HCT116 (cell line): ENCODE measurements around the gene FIBP. TPM values are rescaled to one million over a fixed set of nuclear protein-coding genes. Genes with fewer than 3 reads are reported as not detected.

Experiments
- ATAC-seq: fragments of 200-7000 bp; cut with Tn5 transposase; 2 replicates; pipeline ENCODE4 v1.9.1; 2020; ENCODE audit warnings: mild to moderate bottlenecking, moderate library complexity
- BruUV-seq: library from RNA; stranded (reverse); fragments of 400-500 nt; replicated peaks from 2 replicates; lab custom pipeline; 2021; lab: Mats Ljungman, UMichigan
- CTCF ChIA-PET: fragments of 300-600 bp; sonication (Branson Sonifier 250); formaldehyde crosslinking; loops from one replicate; lab custom pipeline; 2021; ENCODE audit warnings: antibody characterized with exemption; lab: Charles Lee
- POLR2A ChIA-PET: fragments of 300-600, 350-600 bp; sonication (Branson Sonifier 250); formaldehyde crosslinking; loops from one replicate; lab custom pipeline; 2021; ENCODE audit warnings: antibody characterized with exemption; lab: Charles Lee
- RAD21 ChIA-PET, 2 experiments: fragments of 300-600 bp; sonication (Branson Sonifier 250); formaldehyde crosslinking; loops; one replicate each; lab custom pipeline; 2023; ENCODE audit warnings: low total read pairs in 2 of 2; ENCODE audit not compliant: uncharacterized antibody in 2 of 2, unreplicated experiment in 2 of 2, low non-redundant PET in 1 of 2; lab: Charles Lee
- DNase-seq: peaks from one replicate; pipeline ENCODE4 v3.0.0-alpha.2; 2010; ENCODE audit warnings: low read depth, low spot score
- H2AFZ ChIP-seq: fragments of 200-600 bp; shearing (Covaris generic), sonication (generic); 2 replicates; pipeline ENCODE4 v1.6.1; 2017; ENCODE audit warnings: low read depth, mixed run types, mixed read lengths, antibody characterized with exemption, low read length; ENCODE audit not compliant: poor library complexity, severe bottlenecking
- H3K27ac ChIP-seq: 2 replicates; pipeline ENCODE4 v1.5.1; 2012; ENCODE audit warnings: low read depth, low read length
- H3K27me3 ChIP-seq: fragments of 200-600 bp; sonication (generic); 2 replicates; pipeline ENCODE4 v1.6.1; 2016; ENCODE audit warnings: mixed run types, low read length, mixed read lengths; ENCODE audit not compliant: insufficient read depth
- H3K36me3 ChIP-seq, 2 experiments: fragments of 200-500 bp in 1 of 2; fragments of 200-600 bp in 1 of 2; sonication (Bioruptor generic) in 1 of 2; sonication (generic) in 1 of 2; 2 replicates each; pipeline versions ENCODE4 v1.5.1 to v1.6.1; 2014 to 2016; ENCODE audit warnings: low read length in 2 of 2, inconsistent platforms in 1 of 2, mixed read lengths in 1 of 2, mixed run types in 1 of 2; ENCODE audit not compliant: insufficient read depth in 2 of 2, control insufficient read depth in 1 of 2
- H3K4me1 ChIP-seq, 2 experiments: fragments of 200-600 bp in 1 of 2; sonication (generic) in 1 of 2; 2 replicates each; pipeline versions ENCODE4 v1.5.1 to v1.6.1; 2012 to 2017; ENCODE audit warnings: low read length in 2 of 2, inconsistent platforms in 1 of 2, mild to moderate bottlenecking in 1 of 2, mixed read lengths in 1 of 2, mixed run types in 1 of 2, moderate library complexity in 1 of 2; ENCODE audit not compliant: insufficient read depth in 2 of 2, control insufficient read depth in 1 of 2
- H3K4me2 ChIP-seq: fragments of 200-600 bp; sonication (generic); 2 replicates; pipeline ENCODE4 v1.6.1; 2017; ENCODE audit warnings: mixed run types, low read length, mixed read lengths
- H3K4me3 ChIP-seq, 2 experiments: fragments of 200-600 bp in 1 of 2; sonication (generic) in 1 of 2; replicated peaks in 1 of 2; 2 replicates each; pipeline ENCODE4 v1.5.1; 2011 to 2016; ENCODE audit warnings: low read length in 2 of 2, control low read depth in 1 of 2, low read depth in 1 of 2, mild to moderate bottlenecking in 1 of 2, mixed read lengths in 1 of 2, mixed run types in 1 of 2
- H3K79me2 ChIP-seq: fragments of 200-600 bp; sonication (generic); 2 replicates; pipeline ENCODE4 v1.6.1; 2017; ENCODE audit warnings: mild to moderate bottlenecking, mixed run types, low read length, moderate library complexity, mixed read lengths; ENCODE audit not compliant: insufficient read depth
- H3K9ac ChIP-seq: fragments of 200-600 bp; sonication (generic); 2 replicates; pipeline ENCODE4 v1.6.1; 2016; ENCODE audit warnings: low read length, mixed read lengths
- H3K9me2 ChIP-seq: fragments of 200-600 bp; sonication (generic), shearing (Covaris generic); 2 replicates; pipeline ENCODE4 v1.6.1; 2017; ENCODE audit warnings: mixed run types, mild to moderate bottlenecking, moderate library complexity; ENCODE audit not compliant: insufficient read depth
- H3K9me3 ChIP-seq, 2 experiments: fragments of 200-500 bp in 1 of 2; fragments of 200-600 bp in 1 of 2; sonication (Bioruptor generic) in 1 of 2; sonication (generic) in 1 of 2; 2 replicates each; pipeline ENCODE4 v1.6.1; 2014 to 2017; ENCODE audit warnings: low read length in 2 of 2, mixed read lengths in 2 of 2, inconsistent platforms in 1 of 2, low read depth in 1 of 2, mild to moderate bottlenecking in 1 of 2, mixed run types in 1 of 2, moderate library complexity in 1 of 2; ENCODE audit not compliant: control insufficient read depth in 1 of 2, insufficient read depth in 1 of 2
- H4K20me1 ChIP-seq: fragments of 200-600 bp; sonication (generic), shearing (Covaris generic); 2 replicates; pipeline ENCODE4 v1.6.1; 2017; ENCODE audit warnings: mixed run types, mild to moderate bottlenecking, moderate library complexity; ENCODE audit not compliant: insufficient read depth
- CBX3 ChIP-seq: IDR thresholded peaks from 2 replicates; pipeline ENCODE4 v1.6.1; 2012; ENCODE audit warnings: low read depth
- POLR2A ChIP-seq: IDR thresholded peaks from 2 replicates; pipeline ENCODE4 v1.7.0; 2011; ENCODE audit warnings: borderline replicate concordance; ENCODE audit not compliant: insufficient read depth, insufficient read length; ENCODE audit errors: extremely low read depth
- SIN3A ChIP-seq: IDR thresholded peaks from 2 replicates; pipeline ENCODE4 v1.6.1; 2012; ENCODE audit warnings: low read depth
- TCF7L2 ChIP-seq: IDR thresholded peaks from 2 replicates; pipeline ENCODE4 v1.7.0; 2011; ENCODE audit warnings: borderline replicate concordance, inconsistent platforms; ENCODE audit not compliant: insufficient read depth, insufficient read length; ENCODE audit errors: extremely low read depth
- intact Hi-C: fragments of 100-400 bp; cut with micrococcal nuclease; formaldehyde crosslinking; loops from 2 replicates; pipeline ENCODE4 v1.10.0; 2022
- total RNA-seq: library from RNA; stranded (reverse); gene quantifications from one replicate; pipeline ENCODE4 v1.2.1, GENCODE V29; 2021; ENCODE audit not compliant: unreplicated experiment
- TF ChIP-seq, protein P1 (sequence below), 3 experiments: fragments of 200-600 bp in 1 of 3; sonication (generic) in 1 of 3; IDR thresholded peaks in 2 of 3; conservative IDR thresholded peaks in 1 of 3; 2 replicates each; pipeline ENCODE4 v1.5.1; 2012 to 2017; ENCODE audit warnings: low read depth in 2 of 3, low read length in 2 of 3, antibody characterized with exemption in 1 of 3, borderline replicate concordance in 1 of 3, control low read depth in 1 of 3, mild to moderate bottlenecking in 1 of 3, mixed read lengths in 1 of 3, mixed run types in 1 of 3, moderate library complexity in 1 of 3; ENCODE audit not compliant: insufficient read depth in 1 of 3
- TF ChIP-seq, protein P2 (sequence below): IDR thresholded peaks from 2 replicates; pipeline ENCODE4 v1.6.1; 2012

FIBP gene
- total RNA-seq, 1 experiment from 2014 or later: 96.0 TPM

DNA sequence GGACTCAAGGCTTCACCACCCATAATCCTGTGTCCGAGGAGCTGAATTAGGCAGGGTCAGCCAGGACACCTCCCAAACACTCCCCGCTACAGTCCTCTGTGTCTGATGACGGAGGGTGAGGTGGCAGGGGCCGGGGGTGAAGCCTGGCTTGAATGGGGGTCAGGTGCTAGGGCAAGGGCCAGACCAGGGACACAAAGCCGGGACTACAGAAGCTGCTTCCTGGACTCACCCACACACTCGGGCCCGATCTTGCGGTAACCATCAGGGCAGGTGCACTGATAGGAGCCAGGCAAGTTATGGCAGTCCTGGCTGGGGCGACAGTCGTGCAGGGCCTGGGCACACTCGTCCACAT lies 18.0 kb downstream of the FIBP start:
- no peak overlapping the region for H3K4me2 ChIP-seq
- H3K27ac ChIP-seq: no peak overlapping the region
- BruUV-seq: no TSS peak
- CTCF ChIA-PET: interaction anchor here (1.9 to 2.1 kb wide), 2 partner anchors 10 to 11 kb away, joined by 12 to 15 read pairs; partner anchors contain the start of gene MUS81
- no peaks in the 10 kb centered on the region for H3K27me3 ChIP-seq
- H4K20me1 ChIP-seq: no peaks in the 10 kb centered on the region
- H2AFZ ChIP-seq: no peak overlapping the region
- intact Hi-C loops: loop anchor here (5.0 kb wide), 1 partner anchor 158 kb away; the partner anchor contains the start of gene KAT5
- no peak for DNase-seq
- RAD21 ChIA-PET: no interaction called here
- peaks cover under 1 to 2% of the 10 kb centered on the region in 2 experiments; a peak in 3 of 4 replicates for H3K36me3 ChIP-seq
- no peaks in the 10 kb centered on the region for H3K9me3 ChIP-seq
- TF ChIP-seq CBX3: no peak
- no peak for TF ChIP-seq SIN3A
- TF ChIP-seq, protein P1, sequence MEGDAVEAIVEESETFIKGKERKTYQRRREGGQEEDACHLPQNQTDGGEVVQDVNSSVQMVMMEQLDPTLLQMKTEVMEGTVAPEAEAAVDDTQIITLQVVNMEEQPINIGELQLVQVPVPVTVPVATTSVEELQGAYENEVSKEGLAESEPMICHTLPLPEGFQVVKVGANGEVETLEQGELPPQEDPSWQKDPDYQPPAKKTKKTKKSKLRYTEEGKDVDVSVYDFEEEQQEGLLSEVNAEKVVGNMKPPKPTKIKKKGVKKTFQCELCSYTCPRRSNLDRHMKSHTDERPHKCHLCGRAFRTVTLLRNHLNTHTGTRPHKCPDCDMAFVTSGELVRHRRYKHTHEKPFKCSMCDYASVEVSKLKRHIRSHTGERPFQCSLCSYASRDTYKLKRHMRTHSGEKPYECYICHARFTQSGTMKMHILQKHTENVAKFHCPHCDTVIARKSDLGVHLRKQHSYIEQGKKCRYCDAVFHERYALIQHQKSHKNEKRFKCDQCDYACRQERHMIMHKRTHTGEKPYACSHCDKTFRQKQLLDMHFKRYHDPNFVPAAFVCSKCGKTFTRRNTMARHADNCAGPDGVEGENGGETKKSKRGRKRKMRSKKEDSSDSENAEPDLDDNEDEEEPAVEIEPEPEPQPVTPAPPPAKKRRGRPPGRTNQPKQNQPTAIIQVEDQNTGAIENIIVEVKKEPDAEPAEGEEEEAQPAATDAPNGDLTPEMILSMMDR (IDR thresholded peaks at IDR 0.05 in 2 of 3, conservative IDR thresholded peaks at IDR 0.05 in 1 of 3; ENCODE audit: borderline replicate concordance in 1 of 3, insufficient read depth in 1 of 3, low read depth in 2 of 3, low read length in 2 of 3): no peak
- no peak for TF ChIP-seq POLR2A
- no peak for TF ChIP-seq TCF7L2
- TF ChIP-seq, protein P2, sequence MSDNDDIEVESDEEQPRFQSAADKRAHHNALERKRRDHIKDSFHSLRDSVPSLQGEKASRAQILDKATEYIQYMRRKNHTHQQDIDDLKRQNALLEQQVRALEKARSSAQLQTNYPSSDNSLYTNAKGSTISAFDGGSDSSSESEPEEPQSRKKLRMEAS: no peak
- no peaks in the 10 kb centered on the region for H3K9me2 ChIP-seq
- POLR2A ChIA-PET: interaction anchor here (1.5 to 4.8 kb wide), 2 partner anchors 10 to 17 kb away, joined by 4 to 36 read pairs; partner anchors contain the start of genes CFL1 and MUS81
- no peak for ATAC-seq
- H3K9ac ChIP-seq: no peak overlapping the region
- peaks cover 10 to 13% of the 10 kb centered on the region in 2 experiments; a peak in 3 of 4 replicates for H3K4me1 ChIP-seq
- no peaks in the 10 kb centered on the region for H3K79me2 ChIP-seq
- H3K4me3 ChIP-seq: no peak overlapping the region
